Effector memory CD4-positive, alpha-beta T cell (primary cell): ENCODE measurements around the gene ZNF136.

Source experiments
- DNase-seq, 3 donors: peaks; one replicate each; pipeline ENCODE4 v3.0.0-alpha.2; 2020
- H3K27ac ChIP-seq: 2 replicates; pipeline ENCODE4 v1.7.0; 2013; ENCODE audit warnings: mild to moderate bottlenecking, low read length, moderate library complexity; ENCODE audit not compliant: insufficient read depth, poor library complexity, severe bottlenecking
- H3K27me3 ChIP-seq: replicated peaks from 2 replicates; pipeline ENCODE4 v1.7.0; 2013; ENCODE audit warnings: mild to moderate bottlenecking, low read length; ENCODE audit not compliant: insufficient read depth, control insufficient read depth, poor library complexity, severe bottlenecking
- H3K36me3 ChIP-seq: 2 replicates; pipeline ENCODE4 v1.7.0; 2013; ENCODE audit warnings: mild to moderate bottlenecking, low read length, moderate library complexity; ENCODE audit not compliant: control insufficient read depth, insufficient read depth
- H3K4me1 ChIP-seq: 2 replicates; pipeline ENCODE4 v1.7.0; 2013; ENCODE audit warnings: low read length, mild to moderate bottlenecking; ENCODE audit not compliant: control insufficient read depth, insufficient read depth, poor library complexity, severe bottlenecking
- H3K4me3 ChIP-seq: 2 replicates; pipeline ENCODE4 v1.7.0; 2013; ENCODE audit warnings: low read length, low read depth, mild to moderate bottlenecking; ENCODE audit not compliant: insufficient read depth, poor library complexity, severe bottlenecking
- H3K9me3 ChIP-seq: 2 replicates; pipeline ENCODE4 v1.7.0; 2013; ENCODE audit warnings: mild to moderate bottlenecking, low read length, moderate library complexity; ENCODE audit not compliant: control insufficient read depth
- total RNA-seq, 3 donors: gene quantifications; one replicate each; lab custom pipeline; 2026; lab: John Stamatoyannopoulos, UW

ZNF136 gene
- total RNA-seq: 45.9 to 54.2 (median 50.7) reads per million in 3 donors

DNA sequence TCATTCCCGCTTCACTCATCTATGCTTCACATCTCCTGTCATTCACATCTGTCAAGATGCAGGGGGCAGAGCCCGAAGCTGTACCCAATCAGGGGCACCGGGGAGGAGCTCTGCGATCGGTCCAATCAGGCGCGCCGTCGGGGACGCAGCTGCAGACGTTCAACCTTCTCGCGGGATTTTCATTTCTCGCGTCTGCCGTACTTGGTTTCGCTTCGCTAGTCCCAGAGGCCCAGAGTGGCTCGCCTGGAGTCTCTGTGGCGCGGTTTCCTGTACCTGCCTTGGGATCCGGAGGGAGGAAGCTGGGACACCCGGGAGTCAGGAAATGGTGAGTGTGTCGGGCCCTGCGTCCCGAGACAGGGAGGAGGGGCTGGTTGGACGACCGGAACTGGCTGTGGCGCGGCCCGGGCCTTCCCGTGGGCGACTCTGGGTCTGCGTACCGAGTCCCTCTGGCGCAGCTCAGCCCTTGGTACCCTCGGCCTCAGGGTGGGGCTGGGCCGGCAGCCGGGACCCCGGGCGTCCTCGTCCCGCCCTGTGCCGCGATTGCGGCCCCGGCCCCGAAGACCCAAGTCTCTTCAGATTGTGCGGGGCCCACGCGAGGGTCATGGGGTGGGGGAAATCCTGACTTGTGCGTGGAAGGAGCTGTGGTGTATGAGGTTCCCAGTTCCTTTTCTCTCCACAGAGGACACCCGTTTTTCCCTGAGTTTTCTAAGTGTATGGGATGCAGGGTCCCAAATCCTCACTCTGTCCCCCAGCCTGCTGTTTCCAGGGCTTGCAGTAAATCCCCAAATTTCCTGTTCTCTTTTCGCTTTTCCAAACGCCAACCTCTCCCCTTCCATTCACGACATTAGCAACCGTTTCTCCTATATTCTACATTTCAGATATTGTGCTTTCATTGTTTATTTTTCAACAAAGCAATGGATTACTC, at the start of gene ZNF136:
Gene ZNF136 (plus strand): TSS at position 215 of the 925 bp plus-strand sequence. CDS start 108 bp downstream, at position 323.
- peak; percentile 80 to 92 (median 87) for DNase-seq
- peak within 1 kb of the TSS; percentile 97 for H3K27ac ChIP-seq
- peaks cover 9% of the 10 kb centered on the region for H3K36me3 ChIP-seq
- peaks cover 6% of the 10 kb centered on the region for H3K4me1 ChIP-seq
- no peaks in the 10 kb centered on the region for H3K27me3 ChIP-seq
- no peaks in the 10 kb centered on the region for H3K9me3 ChIP-seq
- H3K4me3 ChIP-seq: peak within 1 kb of the TSS; percentile 99

DNA sequence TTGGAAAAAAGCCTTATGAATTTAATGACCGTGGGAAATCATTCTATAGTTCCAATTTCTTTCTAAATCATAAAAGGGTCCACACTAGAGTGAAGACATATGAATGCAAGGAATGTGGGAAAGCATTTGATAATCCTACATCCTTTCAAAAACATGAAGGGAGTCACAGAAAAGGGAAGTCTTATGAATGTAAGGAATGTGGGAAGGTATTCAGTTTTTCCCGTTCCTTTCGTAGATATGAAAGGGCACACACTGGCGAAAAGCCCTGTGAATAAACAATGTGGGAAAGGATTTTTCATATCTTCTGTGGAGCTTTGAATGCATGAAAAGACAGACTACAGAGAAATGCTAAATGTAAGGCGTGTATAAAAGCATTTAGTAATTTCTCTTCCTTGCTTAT, 49.8 kb upstream of the ZNF136 start:
- no peaks in the 10 kb centered on the region for H3K4me1 ChIP-seq
- no peaks in the 10 kb centered on the region for H3K27me3 ChIP-seq
- no peak overlapping the region for H3K27ac ChIP-seq
- DNase-seq: no peak
- H3K36me3 ChIP-seq: no peaks in the 10 kb centered on the region
- H3K9me3 ChIP-seq: no peaks in the 10 kb centered on the region
- no peak overlapping the region for H3K4me3 ChIP-seq

DNA sequence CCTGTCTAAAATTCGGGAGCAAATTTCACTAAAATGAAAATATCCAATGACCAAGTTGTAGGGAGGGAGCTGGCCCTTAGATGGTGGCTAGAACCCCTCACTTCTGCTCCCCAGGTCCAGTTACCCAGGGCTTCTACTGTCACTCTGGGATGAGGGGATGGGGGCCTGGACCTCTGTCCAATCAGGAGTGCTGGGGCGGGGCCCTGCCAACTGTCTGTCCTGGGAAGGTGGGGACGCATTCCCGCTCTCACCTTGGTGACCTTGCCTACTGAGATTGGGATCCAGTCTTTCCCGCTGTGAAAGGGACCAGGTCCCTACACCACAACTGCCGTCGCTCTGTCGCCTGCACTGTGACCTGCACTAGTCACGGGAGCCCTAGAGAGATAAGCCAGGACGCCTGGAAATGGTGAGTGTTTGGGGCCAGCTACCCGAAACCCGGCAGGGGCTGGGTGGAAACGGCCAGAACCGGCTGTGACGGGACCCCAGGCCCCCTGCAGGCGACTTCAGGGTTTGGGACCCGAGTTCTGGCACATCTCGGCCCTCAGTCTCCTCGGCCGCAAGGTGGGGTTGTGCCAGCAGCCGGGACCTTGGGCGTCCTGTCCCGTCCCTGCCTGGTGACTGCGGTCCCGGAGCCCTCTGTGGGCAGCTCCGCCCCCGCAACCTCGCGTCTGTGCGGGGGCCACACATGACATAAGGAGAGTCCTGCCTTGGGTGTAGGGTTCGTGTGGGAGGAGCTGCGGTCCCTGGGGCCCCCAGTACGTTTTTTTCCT, 45.5 kb upstream of the ZNF136 start:
- no peak for DNase-seq
- no peaks in the 10 kb centered on the region for H3K27me3 ChIP-seq
- no peak overlapping the region for H3K4me3 ChIP-seq
- no peaks in the 10 kb centered on the region for H3K9me3 ChIP-seq
- no peaks in the 10 kb centered on the region for H3K4me1 ChIP-seq
- no peaks in the 10 kb centered on the region for H3K36me3 ChIP-seq
- H3K27ac ChIP-seq: no peak overlapping the region

DNA sequence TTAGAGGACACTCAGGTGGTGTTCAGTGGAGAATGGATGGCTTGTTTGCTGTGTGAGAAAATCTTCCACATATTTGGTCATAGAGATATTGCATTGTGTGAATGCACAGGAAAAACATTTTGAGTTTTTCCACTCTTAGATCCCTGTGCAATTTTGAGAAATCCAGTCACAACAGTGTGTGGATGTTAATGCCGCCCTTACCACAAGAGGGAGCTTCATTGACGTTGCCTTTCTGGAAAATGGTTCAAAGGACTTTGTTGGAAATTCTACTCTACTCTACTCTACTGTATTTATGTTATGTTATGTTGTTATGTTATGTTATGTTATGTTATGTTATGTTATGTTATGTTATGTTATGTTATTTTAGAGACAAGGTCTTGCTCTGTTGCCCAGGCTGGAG, 36.2 kb upstream of the ZNF136 start:
- peaks cover 5% of the 10 kb centered on the region for H3K9me3 ChIP-seq
- no peaks in the 10 kb centered on the region for H3K36me3 ChIP-seq
- H3K4me1 ChIP-seq: no peaks in the 10 kb centered on the region
- no peaks in the 10 kb centered on the region for H3K27me3 ChIP-seq
- no peak for DNase-seq
- H3K27ac ChIP-seq: no peak overlapping the region
- no peak overlapping the region for H3K4me3 ChIP-seq

DNA sequence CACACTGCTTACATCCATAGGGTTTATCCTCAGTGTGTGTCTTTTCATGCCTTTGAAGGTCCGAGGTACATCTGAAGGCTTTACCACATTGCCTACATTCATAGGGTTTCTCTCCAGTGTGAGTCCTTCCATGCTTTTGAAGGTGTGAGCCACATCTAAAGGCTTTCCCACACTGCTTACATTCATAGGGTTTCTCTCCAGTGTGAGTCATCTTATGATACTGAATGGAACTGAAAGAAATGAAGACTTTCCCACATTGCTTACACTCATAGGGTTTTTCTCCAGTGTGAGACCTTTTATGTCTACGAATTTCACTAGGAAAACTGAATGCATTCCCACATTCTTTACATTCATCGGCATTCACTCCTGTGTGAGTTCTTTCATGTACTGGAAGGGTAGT, 29.8 kb upstream of the ZNF136 start:
- H3K36me3 ChIP-seq: peaks cover 37% of the 10 kb centered on the region
- H3K27ac ChIP-seq: no peak overlapping the region
- DNase-seq: no peak
- no peaks in the 10 kb centered on the region for H3K4me1 ChIP-seq
- H3K4me3 ChIP-seq: no peak overlapping the region
- H3K9me3 ChIP-seq: peaks cover 14% of the 10 kb centered on the region
- no peaks in the 10 kb centered on the region for H3K27me3 ChIP-seq

DNA sequence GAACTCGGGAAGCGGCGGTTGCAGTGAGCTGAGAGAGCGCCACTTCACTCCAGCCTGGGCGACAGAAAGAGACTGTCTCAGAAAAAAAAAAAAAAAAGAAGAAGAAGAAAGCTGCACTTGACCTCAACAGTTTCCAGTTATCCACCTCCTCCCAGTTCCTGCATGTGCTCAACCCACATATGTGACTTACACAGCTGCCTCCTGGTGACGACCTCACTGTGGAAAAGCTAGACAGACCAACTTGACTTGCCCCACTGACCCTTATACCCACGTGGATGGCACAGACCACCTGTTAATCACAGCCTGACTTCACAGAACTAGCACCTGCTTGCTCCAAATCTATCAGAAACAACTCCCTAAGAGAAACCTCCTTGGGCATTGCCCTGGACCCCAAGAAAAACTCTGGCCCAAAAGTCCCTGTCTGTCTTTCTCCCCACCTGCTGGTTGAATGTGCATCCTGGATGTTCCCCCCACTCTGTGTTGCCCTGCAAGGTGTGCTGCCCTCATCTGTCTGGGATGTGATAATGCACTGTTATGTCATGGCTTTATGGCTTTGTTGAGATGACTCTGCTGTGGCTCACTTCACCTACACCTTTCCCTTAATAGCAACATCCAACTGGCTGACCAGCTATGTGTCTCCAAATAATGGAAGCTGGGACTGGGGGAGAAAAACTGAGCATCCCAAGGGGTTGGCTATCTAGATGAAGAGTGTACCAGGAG, 25.5 kb upstream of the ZNF136 start:
- Histone ChIP-seq H3K4me3 (no peak overlapping the region), H3K27me3 (no peaks in the 10 kb centered on the region), H3K36me3 (peaks cover 34% of the 10 kb centered on the region), H3K27ac (no peak overlapping the region), H3K4me1 (peaks cover 17% of the 10 kb centered on the region), H3K9me3 (peaks cover 5% of the 10 kb centered on the region)
- no peak for DNase-seq

DNA sequence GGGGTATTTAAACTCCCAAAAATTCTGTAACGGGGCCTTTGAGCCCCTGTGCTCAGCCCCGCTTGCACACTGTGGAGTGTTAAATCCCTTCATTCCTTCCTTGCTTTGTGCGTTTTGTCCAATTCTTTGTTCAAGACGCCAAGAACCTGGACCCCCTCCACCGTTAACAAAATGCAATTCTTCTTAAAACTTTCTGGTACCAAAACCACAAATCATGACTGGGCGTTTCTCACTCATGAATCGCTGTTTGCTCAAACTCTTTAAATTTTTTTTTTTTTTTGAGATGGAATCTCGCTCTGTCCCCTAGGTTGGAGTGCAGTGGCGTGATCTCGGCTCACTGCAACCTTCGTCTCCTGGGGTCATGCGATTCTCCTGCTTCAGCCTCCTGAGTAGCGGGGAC, 23.6 kb upstream of the ZNF136 start:
- no peaks in the 10 kb centered on the region for H3K9me3 ChIP-seq
- H3K27ac ChIP-seq: no peak overlapping the region
- H3K27me3 ChIP-seq: no peaks in the 10 kb centered on the region
- H3K4me3 ChIP-seq: peak overlapping the region; percentile 92
- H3K4me1 ChIP-seq: peaks cover 17% of the 10 kb centered on the region
- H3K36me3 ChIP-seq: peaks cover 16% of the 10 kb centered on the region
- DNase-seq: no peak

DNA sequence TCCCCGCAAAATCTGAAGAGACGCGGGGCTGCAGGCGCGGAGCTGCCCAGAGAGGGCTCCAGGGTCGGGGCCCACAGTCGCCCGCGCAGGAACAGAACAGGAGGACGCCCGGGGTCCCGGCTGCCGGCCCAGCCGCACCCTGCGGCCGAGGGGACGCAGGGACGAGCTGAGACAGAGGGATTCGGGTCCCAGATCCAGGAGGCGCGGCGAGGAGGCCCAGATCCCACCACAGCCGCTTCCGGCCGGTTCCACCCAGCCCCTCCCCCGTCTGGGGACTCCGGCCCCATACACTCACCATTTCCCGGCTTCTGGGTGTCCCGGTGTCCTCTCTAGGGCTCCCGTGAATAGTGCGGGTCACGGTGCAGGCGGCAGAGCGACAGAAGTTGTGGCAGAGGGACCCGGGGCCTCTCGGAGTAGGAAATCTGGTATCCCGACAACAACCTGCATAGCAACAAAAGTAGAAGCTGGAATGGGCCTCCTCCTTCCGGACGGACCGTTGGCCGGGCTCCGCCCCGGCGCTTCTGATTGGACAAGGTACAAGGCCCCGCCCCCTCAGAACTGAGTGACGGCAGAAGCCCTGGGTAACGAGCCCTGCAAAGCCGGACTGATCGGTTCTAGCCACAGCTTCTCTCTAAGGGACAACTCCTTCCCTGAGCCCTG, 22.9 kb upstream of the ZNF136 start, which contains the start of gene ZNF20:
Gene ZNF20 (minus strand): TSS at position 466 of the 660 bp plus-strand sequence. CDS start 168 bp downstream, at position 298.
- peaks cover 17% of the 10 kb centered on the region for H3K4me1 ChIP-seq
- DNase-seq: peak; percentile 77 to 84 (median 79)

More for the DNA sequence above, 22.9 kb upstream of the ZNF136 start, which contains the start of gene ZNF20:
- Histone ChIP-seq H3K36me3 (peaks cover 8% of the 10 kb centered on the region), H3K4me3 (peak within 1 kb of the TSS; percentile 92), H3K9me3 (peaks cover under 1% of the 10 kb centered on the region), H3K27ac (peak within 1 kb of the TSS; percentile 55), H3K27me3 (no peaks in the 10 kb centered on the region)
